ENCODE data around the gene DTWD1. TPM values are rescaled to one million over a fixed set of nuclear protein-coding genes. Genes with fewer than 3 reads are reported as not detected.

The DTWD1 gene
- total and polyA plus RNA-seq, 9 of the 15 experiments (the other 6 are each of a cell fraction or from before 2014, with no cell fraction given): 23.1 to 76.4 (median 36.5) TPM

GRCh38 chr15:49664716-49665115 is 43.9 kb downstream of the DTWD1 start:
- Histone ChIP-seq H3K9me1 (ENCODE audit: control insufficient read depth, insufficient read depth, low read length) (no peaks in the 10 kb centered on the region), H3K9me3 (replicated peaks; ENCODE audit: control insufficient read depth, insufficient read depth, low read depth, low read length) (no peaks in the 10 kb centered on the region), H3K27ac (ENCODE audit: extremely low read depth, low read depth, low read length) (no peak overlapping the region), H3K79me2 (ENCODE audit: control insufficient read depth, insufficient read depth, low read length) (no peaks in the 10 kb centered on the region), H3K36me3 (ENCODE audit: control insufficient read depth, insufficient read depth, low read length) (no peaks in the 10 kb centered on the region), H3K27me3 (ENCODE audit: control insufficient read depth in 2 of 2, insufficient read depth in 2 of 2, low read length in 2 of 2) (no peaks in the 10 kb centered on the region), H3K4me2 (ENCODE audit: insufficient read depth, low read length) (no peak overlapping the region), H3K9ac (ENCODE audit: insufficient read depth in 1 of 2, low read depth in 2 of 2, low read length in 2 of 2) (no peak overlapping the region), H2AFZ (ENCODE audit: low read depth, low read length) (no peak overlapping the region), H3K4me3 (no peak overlapping the region), H4K20me1 (replicated peaks; ENCODE audit: control insufficient read depth, insufficient read depth, low read length) (no peaks in the 10 kb centered on the region), H3K4me1 (replicated peaks in 1 of 2; ENCODE audit: control insufficient read depth in 2 of 2, insufficient read depth in 2 of 2, low read length in 2 of 2) (no peaks in the 10 kb centered on the region)
- ChIA-PET CTCF (ENCODE audit: low intra/inter-chr PET ratio) (no interaction called here), POLR2A (no interaction called here)
- 0% methylated on average over 1 of the region's 1 CpG for WGBS (ENCODE audit: insufficient coverage, low coverage, missing lambda C conversion rate)
- in situ Hi-C loops (cut with MboI) (no loop called here), intact Hi-C loops (cut with micrococcal nuclease) (no loop called here)
- DNase-seq (ENCODE audit: extremely low read depth in 1 of 4, low spot score in 3 of 4) (no peak), FAIRE-seq (no peak), ATAC-seq (no peak)
- TF ChIP-seq ZNF143 (CRISPR knock-in tag; IDR thresholded peaks at IDR 0.05) (no peak), ZNF780A (CRISPR knock-in tag; IDR thresholded peaks at IDR 0.05) (no peak), SMARCA4 (IDR thresholded peaks at IDR 0.05) (no peak), TARDBP (IDR thresholded peaks at IDR 0.05) (no peak), SMAD2 (IDR thresholded peaks at IDR 0.05; ENCODE audit: low read depth, low read length) (no peak), YY1 (IDR thresholded peaks at IDR 0.05; ENCODE audit: borderline replicate concordance in 1 of 3, control insufficient read depth in 1 of 3, extremely low read depth in 1 of 3, insufficient read depth in 3 of 3, insufficient read length in 1 of 3, insufficient replicate concordance in 2 of 3, low read depth in 1 of 3, low read length in 2 of 3) (no peak), ZBTB17 (CRISPR knock-in tag; IDR thresholded peaks at IDR 0.05) (no peak), ETS2 (tag; IDR thresholded peaks at IDR 0.05; ENCODE audit: borderline replicate concordance, poor library complexity, severe bottlenecking) (no peak), ZNF696 (CRISPR knock-in tag; conservative IDR thresholded peaks at IDR 0.05) (no peak), ETV1 (tag; conservative IDR thresholded peaks at IDR 0.05; ENCODE audit: low read depth) (no peak), ILK (tag; IDR thresholded peaks at IDR 0.05; ENCODE audit: borderline replicate concordance, low read depth) (no peak), SMAD4 (CRISPR knock-in tag; conservative IDR thresholded peaks at IDR 0.05) (no peak), FUS (optimal IDR thresholded peaks at IDR 0.05; ENCODE audit: low read depth, low read length) (no peak), NCOA2 (IDR thresholded peaks at IDR 0.05; ENCODE audit: partially characterized antibody in 2 of 2) (no peak), RFX5 (IDR thresholded peaks at IDR 0.05; ENCODE audit: low read depth, low read length) (no peak), DDX20 (tag; IDR thresholded peaks at IDR 0.05; ENCODE audit: low read depth) (no peak), TCF7 (IDR thresholded peaks at IDR 0.05; ENCODE audit: borderline replicate concordance) (no peak), ZNF57 (CRISPR knock-in tag; IDR thresholded peaks at IDR 0.05) (no peak), ZBTB43 (CRISPR knock-in tag; IDR thresholded peaks at IDR 0.05) (no peak), ZNF3 (CRISPR knock-in tag; IDR thresholded peaks at IDR 0.05) (no peak)
- no TSS peak for BruUV-seq (replicated peaks)
